GM19238 (cell line): ENCODE measurements around the gene LMNA.
"Not testable (repeated sequence)": the region's sequence is repeated elsewhere in the genome, so short reads cannot be mapped to it uniquely, and the experiment has no call there.

Experiments used
- DNase-seq: peaks from one replicate; pipeline ENCODE4 v3.0.0; 2011; ENCODE audit warnings: low spot score; ENCODE audit not compliant: insufficient read length

LMNA gene

DNA sequence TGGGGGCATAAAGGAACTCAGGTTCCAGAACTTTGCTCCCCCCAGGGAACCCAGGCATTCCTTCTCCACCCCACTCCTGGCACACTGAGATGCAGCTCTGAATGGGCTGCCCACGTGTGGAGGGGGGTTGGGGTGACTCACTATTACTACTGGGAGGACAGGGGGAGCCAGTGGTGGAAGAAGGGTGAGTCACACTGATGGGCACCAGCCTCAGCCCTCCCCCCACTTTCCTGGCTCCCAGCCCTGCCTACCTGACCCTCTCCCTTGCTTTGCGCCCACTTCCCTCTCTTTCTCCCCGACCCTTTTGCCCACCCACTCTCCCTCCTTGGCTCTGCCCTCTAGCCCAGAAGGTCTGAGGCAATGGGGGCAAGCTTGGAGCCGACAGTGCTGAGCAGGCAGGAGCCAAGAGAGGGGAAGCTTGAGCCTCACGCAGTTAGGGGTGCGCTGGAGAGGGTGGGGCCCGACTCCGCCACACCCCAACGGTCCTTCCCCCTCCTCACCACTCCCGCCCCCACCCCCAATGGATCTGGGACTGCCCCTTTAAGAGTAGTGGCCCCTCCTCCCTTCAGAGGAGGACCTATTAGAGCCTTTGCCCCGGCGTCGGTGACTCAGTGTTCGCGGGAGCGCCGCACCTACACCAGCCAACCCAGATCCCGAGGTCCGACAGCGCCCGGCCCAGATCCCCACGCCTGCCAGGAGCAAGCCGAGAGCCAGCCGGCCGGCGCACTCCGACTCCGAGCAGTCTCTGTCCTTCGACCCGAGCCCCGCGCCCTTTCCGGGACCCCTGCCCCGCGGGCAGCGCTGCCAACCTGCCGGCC, at the start of gene LMNA:
TSS of gene LMNA (plus strand) at position 611 of the 818 bp plus-strand sequence. CDS start 208 bp downstream, outside the sequence.
- peak; percentile 71 for DNase-seq

DNA sequence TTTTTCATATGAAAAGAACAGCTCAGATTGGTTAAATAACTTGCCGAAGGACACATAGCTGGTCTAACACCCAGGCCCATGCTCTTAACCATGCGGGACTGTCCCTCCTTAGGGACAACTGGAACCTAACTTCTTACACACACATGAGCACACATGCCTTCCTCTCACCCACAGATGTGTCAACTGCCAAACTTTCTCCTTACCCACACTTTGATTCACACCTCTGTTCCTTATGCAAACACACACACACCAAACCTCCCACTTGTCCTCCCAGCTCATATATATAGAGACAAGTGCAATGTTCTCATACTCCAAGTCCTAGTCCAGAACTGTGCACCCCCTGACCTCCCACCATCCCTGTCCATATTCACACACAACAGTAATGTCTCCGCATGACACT, 49.3 kb upstream of the LMNA start:
- no peak for DNase-seq

DNA sequence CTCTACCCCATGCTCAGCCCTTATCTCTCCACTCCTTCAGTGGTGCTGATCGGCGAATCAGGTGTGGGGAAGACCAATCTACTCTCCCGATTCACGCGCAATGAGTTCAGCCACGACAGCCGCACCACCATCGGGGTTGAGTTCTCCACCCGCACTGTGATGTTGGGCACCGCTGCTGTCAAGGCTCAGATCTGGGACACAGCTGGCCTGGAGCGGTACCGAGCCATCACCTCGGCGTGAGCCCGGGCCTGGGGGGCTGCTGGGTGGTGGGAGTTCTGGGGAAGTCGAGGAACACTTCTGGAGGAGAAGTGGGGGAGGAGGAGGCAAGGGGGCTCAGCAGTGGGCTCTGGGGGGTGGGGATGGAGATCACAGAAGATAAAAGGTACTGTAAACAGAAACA, 48.6 kb upstream of the LMNA start:
- no peak for DNase-seq

DNA sequence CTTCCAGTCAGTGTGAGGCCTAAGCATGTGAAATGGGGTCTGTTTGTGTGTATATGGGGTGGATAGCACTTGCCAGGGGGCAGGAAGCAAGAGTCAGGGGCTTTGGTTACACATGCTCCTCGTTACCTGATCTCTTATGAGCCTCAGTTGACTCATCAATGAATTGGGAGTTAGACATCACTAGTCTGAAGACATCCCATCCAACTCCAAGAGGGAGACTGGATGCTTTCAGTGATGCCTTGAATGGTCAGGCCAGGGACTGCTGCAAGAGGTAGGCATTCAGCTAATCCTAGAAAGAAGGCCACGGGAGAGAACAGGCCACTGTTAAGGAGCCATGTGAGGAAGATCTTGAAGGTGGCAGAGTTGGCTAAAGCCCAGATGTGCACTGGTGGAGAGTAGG, 47.2 kb upstream of the LMNA start:
- no peak for DNase-seq

DNA sequence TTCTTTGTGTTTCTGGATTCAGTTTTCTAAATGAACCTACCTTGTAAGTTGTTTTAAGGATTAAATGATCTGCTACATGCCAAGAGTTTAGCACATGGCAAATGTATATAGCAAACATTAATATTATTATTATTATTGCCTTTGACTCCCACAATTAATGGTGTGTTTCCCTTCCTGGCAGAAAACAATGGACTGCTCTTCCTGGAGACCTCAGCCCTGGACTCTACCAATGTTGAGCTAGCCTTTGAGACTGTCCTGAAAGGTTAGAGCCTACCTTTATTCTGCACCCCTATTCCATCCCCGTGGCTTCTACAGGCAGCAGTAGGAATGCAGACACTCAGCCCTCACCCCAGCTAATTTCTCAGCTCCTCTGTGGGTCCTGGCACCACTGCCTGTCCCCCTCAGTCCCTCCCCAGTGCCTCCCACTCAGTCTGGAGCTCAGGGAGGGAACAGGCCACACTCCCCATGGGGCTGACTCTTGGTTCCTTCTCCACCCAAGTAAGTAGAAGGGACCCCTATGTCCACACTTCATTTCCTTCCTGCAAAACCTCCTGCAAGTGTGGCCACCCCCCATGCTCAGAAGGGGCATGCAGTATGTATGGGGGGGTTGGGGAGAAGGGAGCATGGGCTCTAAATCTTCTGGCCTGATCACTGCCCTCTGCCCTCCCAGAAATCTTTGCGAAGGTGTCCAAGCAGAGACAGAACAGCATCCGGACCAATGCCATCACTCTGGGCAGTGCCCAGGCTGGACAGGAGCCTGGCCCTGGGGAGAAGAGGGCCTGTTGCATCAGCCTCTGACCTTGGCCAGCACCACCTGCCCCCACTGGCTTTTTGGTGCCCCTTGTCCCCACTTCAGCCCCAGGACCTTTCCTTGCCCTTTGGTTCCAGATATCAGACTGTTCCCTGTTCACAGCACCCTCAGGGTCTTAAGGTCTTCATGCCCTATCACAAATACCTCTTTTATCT, 44.7 kb upstream of the LMNA start:
- DNase-seq = no peak

DNA sequence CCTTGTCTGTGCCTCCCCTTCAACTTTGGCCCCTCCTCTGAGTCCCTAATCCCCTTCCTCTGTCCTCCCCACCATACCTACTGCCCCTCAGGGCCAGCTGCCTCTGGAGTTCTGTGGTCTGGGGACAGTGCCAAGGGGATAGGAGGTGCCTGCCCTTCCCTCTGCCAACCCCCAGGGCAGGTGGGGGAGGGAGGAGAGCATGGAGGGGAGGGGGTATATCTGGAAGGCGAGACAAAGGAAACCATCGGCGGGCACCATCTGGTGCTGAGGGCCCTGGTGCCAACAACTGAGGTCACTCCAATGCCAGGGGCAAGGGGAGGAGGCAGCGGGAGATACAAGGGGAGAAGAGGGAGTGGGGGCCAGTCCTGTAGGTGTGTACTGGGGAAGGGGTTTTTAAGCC, 44.0 kb upstream of the LMNA start:
- DNase-seq = no peak

DNA sequence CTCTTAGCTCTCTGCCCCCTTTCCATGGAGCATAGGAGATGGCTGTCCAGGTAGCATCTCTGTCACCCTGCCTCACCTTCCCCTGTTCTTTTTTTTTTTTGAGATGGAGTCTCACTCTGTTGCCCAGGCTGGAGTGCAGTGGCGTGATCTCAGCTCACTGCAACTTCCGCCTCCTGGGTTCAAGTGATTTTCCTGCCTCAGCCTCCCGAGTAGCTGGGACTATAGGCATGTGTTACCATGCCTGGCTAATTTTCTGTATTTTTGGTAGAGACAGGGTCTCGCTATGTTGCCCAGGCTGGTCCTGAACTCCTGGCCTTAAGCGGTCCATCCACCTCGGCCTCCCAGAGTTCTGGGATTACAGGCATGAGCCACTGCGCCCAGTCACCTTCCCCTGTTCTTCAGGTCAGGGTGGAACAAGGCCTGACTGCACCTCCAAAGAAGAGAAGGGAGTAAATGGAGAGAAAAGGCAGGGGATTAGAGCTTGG, 43.1 kb upstream of the LMNA start:
- not testable (repeated sequence) for DNase-seq

DNA sequence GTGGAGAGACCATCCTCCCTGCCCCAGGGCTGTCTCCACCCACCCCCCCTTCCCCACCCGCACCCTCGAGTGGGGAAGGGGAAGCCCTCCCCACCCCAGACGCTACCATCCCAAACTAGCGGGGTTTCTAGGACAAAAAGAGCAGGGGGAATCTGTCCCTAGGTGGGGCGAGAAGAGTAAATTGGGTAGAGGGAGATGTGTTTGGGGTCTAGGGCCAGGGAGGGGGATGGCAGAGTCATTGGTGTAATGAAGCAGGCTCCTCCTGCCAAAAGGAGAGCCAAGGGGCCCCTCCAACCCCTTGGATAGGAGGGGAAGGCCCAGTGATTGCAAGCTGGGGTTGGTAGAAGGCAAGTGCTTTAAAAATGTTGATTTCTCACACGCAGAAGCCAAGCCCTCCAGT, 42.3 kb upstream of the LMNA start:
- DNase-seq = no peak

DNA sequence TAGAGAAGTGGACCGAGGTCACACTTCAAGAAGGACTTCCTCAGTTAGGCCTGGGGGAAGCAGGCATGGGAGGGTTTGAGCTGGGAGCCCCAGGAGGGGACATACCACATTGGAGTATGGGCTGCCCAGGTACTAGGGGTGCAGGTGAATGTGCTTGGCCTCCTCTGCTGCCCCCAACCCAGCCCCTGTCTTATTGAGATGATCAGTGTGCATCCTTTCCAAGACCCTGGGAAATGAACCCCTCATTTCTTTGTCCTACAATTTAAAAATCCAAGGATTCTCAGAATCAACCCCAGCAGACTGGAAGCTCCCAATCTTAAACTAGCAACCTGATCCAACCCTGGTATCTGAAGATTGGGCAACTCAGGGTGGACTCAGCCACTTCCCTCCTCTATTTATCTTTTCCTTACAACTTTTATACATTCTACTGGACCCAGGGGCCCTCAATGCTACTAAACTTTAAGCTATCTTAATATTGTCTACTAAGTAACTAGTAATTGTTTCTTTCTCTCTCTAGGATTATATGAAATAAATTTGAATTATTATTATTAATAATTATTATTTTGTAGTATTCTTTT, 41.3 kb upstream of the LMNA start:
- no peak for DNase-seq

DNA sequence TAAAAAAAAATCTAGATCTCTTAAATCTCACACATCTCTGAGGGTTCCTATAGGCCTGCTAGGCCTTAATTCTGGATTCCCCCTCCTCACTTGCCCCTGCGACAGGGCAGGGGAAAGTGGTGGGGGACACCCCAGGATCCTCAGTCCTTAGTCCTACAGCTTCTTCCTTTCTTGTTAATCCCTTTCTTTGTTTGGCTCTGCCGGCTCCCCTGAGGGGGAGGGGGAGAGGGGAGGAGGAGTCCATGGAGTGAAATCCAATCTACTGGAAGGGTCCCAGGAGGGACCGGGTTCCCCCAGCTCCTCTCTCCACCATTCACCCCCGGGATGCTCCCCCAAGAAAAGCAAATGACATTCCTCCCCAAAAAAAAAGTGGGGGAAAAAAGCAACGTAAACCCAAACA, 40.8 kb upstream of the LMNA start:
- DNase-seq = no peak

DNA sequence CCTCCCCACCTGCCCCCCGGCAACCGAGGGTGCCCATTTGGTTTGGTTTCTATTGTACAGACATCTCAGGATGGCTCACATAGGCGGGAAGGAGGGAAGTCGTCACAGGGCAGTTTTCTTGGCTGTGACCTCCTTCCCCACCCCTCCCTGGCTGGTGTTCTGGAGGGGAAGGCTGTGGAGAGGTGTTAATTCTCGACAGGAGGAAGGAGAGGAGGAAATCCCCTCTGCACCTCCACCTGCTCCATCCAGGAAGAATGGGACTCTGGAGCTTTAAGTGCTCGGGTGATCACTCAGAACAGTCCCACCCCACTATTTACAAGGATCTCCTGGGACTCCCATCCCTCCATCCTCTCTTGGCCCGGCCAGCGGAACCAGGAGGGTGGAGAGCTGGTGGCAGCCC, 39.9 kb upstream of the LMNA start:
- DNase-seq = no peak

DNA sequence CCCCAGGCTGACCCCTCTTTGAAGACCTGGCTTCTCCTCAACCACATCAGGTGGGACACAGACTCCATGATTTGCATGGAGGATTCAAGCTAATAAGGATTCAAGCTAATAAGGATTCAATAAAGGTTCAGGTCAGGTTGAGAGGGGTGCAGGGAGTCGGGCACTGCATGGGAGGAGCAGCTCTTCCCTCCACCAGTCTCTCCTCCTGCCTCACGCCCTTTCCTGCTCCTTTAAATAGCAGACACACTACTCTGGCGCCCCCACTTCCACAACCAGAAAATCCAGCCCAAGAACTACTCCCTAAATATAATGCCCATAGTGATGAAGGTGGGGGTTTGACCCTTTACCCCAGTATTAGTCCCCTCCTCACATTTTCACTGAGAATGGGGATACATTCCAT, 39.3 kb upstream of the LMNA start:
- no peak for DNase-seq

DNA sequence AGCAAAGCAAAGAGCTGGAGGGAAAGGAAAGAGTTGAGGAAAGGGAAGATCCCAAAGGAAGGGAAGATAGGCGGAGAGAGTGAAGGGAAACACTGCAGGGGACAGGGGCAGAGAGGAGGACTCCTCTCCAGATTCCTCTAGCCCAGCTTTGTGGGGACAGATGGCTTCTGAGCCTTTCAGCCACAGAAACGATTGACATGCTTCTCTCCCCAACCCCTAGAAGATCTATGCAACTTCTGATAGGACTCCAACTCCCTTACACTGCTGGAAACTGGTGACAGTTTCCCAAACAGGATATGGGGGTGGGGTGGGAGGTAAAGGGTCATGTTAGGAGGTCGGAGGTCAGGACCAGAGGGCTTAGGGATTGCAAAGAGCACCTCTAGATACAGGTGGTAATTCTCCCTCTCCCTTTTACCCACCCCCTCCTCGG, 38.7 kb upstream of the LMNA start:
- DNase-seq = no peak

DNA sequence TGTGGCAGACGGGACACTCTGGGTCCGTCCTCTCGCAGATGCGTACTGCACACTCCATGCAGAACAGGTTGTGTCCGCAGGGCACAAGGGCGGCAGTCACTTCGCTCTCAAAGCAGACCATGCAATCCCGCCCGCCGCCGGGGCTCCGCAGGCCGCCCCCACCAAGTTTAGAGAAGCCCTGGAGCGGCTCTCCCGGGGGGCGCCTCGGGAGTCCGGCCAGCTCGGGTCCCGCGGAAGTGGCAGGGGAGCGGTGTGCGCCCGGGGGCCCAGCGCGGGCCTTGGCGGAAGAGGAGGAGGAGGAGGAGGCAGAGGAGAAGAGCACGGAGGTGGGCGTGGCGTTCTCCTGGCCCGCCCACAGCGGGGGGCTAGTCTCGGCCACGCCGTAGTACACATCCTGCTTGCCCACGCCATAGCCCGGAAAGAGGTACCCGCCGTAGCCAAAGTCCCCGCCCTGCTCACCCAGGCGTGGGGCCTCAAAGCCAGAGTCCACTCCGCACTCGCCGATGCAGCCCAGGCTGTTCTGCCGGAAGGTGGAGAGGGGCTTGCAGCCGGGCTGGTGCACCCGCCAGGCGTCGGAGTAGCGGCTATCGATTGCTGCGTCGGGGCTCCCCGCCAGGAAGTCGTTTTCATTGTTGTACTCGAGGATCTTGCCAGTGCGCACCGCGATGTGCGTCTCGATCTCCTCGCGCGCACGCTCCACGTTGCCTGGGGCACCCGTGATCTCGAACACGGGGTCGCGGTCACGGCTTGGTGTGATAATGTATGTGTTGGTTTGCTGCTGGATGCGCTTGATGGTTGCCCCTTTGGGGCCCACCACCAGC, 37.7 kb upstream of the LMNA start:
- DNase-seq = peak; percentile 64

DNA sequence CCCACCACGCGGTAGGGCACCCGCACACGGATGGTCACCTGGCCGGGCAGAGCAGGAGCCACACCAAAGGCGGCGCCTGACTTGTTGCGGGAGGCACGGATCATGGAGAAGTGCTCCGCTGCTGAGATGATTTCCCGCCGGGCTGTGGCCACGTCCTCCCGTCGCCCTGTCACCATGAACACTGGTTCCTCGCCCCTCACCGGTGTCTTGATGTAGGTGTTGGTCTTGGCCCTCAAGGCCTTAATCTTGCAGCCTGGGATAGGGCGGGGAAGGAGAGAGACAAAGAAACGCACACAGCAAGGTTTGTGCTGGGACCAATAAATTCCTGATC, 37.1 kb upstream of the LMNA start:
- no peak for DNase-seq

DNA sequence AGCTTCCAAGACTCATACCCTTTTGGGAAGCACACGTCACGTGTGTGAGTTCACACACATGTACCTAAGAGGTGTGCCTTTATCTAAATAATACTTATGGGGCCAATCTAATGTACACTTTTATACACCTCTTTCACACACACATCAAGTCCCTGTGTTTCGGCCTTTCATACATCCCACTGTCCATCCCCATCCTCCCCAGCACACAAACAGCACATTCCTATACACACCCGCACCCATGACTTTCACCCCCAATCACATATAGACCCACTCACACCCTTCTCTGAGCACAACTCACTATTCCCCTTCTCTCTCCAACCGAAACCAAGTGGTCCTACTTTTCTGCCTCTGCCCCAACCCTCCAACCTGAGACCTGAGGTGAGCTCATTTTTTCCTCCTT, 35.8 kb upstream of the LMNA start:
- no peak for DNase-seq

DNA sequence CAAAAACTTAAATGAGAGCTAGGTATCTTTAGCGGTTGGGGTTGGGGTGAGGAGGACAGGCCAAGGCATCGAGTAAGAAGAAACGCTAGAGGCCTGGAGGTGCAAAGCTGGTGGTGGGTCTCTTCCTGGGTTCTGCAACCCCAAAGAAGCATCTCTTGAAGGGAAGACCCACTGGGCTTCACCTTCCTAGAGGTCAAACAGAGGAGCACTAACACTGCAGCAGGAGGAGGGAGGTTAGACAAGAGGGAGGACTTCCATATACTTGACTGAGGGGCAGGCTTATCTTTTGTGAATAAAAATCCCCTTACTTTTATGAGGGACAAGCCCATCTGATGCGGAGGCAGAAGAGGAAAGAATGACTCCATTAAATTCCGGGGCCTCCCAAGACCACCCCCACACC, 34.7 kb upstream of the LMNA start:
- DNase-seq = no peak

DNA sequence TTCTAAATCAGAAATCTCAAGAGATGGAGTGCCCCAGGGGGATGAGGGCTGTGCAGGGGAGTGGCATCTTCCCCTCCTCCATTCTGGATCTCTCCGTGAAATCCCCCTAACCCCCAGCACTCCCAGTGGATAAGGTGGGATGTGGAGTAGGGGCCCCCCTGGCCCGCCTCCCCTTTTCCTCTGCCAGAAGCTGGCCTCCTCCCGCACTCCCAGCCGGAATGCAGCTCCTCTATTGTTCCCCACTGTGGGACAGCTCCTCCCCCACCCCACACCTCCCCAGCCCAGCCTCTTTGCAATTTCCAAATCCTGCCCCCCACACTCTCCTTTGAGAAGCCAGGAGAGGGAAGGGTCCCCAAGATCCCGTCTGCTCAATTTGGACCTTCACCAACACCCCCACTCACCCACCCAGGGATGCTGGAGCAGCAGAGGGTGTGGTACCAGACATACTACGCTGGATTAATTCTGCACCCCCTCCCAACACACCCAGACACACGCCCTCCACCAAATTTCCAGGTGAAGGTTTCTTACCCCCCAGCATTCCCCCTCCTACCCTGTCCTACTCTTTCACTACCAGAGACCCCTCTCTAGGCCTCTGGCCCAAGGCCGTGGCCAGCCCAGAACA, 34.2 kb upstream of the LMNA start:
- no peak for DNase-seq

DNA sequence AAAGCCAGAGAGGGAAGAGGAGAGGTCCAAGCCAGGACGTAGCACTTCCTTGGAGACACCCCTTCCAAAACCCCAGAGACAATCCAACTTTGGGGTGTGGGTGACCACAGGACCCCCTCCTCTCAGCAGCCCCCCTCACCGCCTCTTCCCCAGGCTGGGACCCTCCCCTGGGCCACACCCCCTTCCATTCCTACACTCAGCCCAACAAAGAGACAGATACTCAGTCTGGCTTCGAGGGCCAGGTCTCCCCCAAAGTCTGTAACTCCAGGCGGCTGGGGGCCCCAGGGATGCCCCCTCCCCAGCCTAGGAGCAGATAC, 33.7 kb upstream of the LMNA start:
- DNase-seq = no peak

DNA sequence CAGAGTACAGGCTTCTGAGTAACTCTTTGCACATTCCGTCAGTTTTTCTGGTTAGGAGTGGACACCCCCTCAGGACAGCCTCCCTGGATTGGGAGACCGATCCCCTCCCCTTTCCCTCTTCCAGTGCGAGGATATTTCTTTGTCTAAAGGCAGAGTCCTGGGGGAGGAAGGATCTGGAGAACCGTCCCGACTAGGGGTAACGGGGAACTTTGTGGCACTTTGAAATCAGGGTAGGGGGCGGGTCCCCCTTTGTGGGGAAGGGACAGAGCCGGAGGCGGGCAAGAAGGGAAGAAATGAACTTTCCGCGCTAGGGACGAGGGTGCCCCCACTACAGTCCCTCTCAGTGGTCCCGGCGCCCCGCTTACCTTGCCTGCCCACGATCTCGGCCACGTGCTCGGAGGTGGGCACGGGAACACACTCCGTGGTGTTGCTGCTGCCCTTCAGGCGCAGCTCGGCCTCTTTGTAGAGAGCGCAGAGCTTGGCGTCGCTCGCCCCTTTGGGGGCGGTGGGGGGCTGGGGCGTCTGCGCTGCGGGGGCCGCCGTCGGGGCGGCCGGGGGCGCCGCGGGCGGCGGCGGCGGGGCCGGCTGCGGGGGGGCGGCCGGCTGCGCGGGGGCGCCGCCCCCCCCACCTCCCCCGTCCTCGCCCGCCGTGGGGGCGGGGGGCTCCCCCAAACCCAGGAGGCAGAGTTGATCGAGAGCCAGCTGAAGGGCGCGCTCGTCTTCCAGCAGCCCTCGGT, 33.2 kb upstream of the LMNA start:
- no peak for DNase-seq
